PC-3 (cell line): ENCODE data around the gene WDR88. TPM values are rescaled to one million over a fixed set of nuclear protein-coding genes. Genes with fewer than 3 reads are reported as not detected.

ENCODE experiments used
- ATAC-seq: fragments of 200-7000 bp; cut with Tn5 transposase; 2 replicates; pipeline ENCODE4 v1.9.1; 2020; ENCODE audit warnings: mild to moderate bottlenecking, moderate library complexity
- BruUV-seq: library from RNA; stranded (reverse); fragments of 400-500 nt; replicated peaks from 2 replicates; lab custom pipeline; 2021; lab: Mats Ljungman, UMichigan
- CTCF ChIA-PET: fragments of 300-600 bp; sonication (Branson Sonifier 250); formaldehyde crosslinking; loops from one replicate; lab custom pipeline; 2022; ENCODE audit warnings: antibody characterized with exemption; lab: Charles Lee
- POLR2A ChIA-PET: fragments of 300-600 bp; sonication (Branson Sonifier 250); formaldehyde crosslinking; loops from one replicate; lab custom pipeline; 2022; ENCODE audit warnings: antibody characterized with exemption; ENCODE audit not compliant: unreplicated experiment; lab: Charles Lee
- DNase-seq: peaks from one replicate; pipeline ENCODE4 v3.0.0-alpha.2; 2015
- H2AFZ ChIP-seq: fragments of 300-600 bp; sonication (generic); 2 replicates; pipeline ENCODE4 v1.6.0; 2016; ENCODE audit warnings: antibody characterized with exemption, low read length
- H3F3A ChIP-seq: fragments of 300-600 bp; sonication (generic); one replicate; pipeline ENCODE4 v1.6.0; 2017; ENCODE audit warnings: antibody characterized with exemption, low read length, control low read depth, mild to moderate bottlenecking; ENCODE audit not compliant: unreplicated experiment
- H3K27ac ChIP-seq: fragments of 300-600 bp; sonication (generic); 2 replicates; pipeline ENCODE4 v1.5.1; 2016; ENCODE audit warnings: mild to moderate bottlenecking, low read length
- H3K27me3 ChIP-seq: fragments of 300-600 bp; sonication (generic); 2 replicates; pipeline ENCODE4 v1.6.1; 2016; ENCODE audit warnings: low read length, mixed read lengths
- H3K36me3 ChIP-seq: fragments of 300-600 bp; sonication (generic); 2 replicates; pipeline ENCODE4 v1.6.1; 2016; ENCODE audit warnings: low read depth, mixed run types, low read length, mixed read lengths
- H3K4me1 ChIP-seq: fragments of 300-600 bp; sonication (generic); 2 replicates; pipeline ENCODE4 v1.5.1; 2016; ENCODE audit warnings: low read length; ENCODE audit not compliant: insufficient read depth
- H3K4me2 ChIP-seq: fragments of 300-600 bp; sonication (generic); 2 replicates; pipeline ENCODE4 v1.6.0; 2016; ENCODE audit warnings: low read length
- H3K4me3 ChIP-seq: fragments of 300-600 bp; sonication (generic); 2 replicates; pipeline ENCODE4 v1.5.1; 2016; ENCODE audit warnings: mild to moderate bottlenecking, low read length, mixed read lengths
- H3K79me2 ChIP-seq: fragments of 300-600 bp; sonication (generic); 2 replicates; pipeline ENCODE4 v1.6.1; 2017; ENCODE audit warnings: low read length, mixed read lengths
- H3K9ac ChIP-seq: fragments of 300-600 bp; sonication (generic); 2 replicates; pipeline ENCODE4 v1.6.0; 2016; ENCODE audit warnings: mild to moderate bottlenecking, low read length
- H3K9me2 ChIP-seq: fragments of 300-600 bp; sonication (generic); replicated peaks from 2 replicates; pipeline ENCODE4 v1.6.1; 2016; ENCODE audit warnings: mixed run types, low read length, mixed read lengths
- H3K9me3 ChIP-seq: fragments of 300-600 bp; sonication (generic); 2 replicates; pipeline ENCODE4 v1.6.1; 2016; ENCODE audit warnings: low read length, mixed read lengths
- H4K20me1 ChIP-seq: fragments of 300-600 bp; sonication (generic); 2 replicates; pipeline ENCODE4 v1.6.1; 2016; ENCODE audit warnings: low read length, mixed read lengths
- CTCF ChIP-seq: fragments of 300-600 bp; sonication (generic); conservative IDR thresholded peaks from 2 replicates; pipeline ENCODE4 v1.5.1; 2017; ENCODE audit warnings: antibody characterized with exemption, low read depth, mild to moderate bottlenecking, low read length
- EZH2 ChIP-seq: fragments of 300-600 bp; sonication (generic); IDR thresholded peaks from one replicate; pipeline ENCODE4 v1.6.1; 2017; ENCODE audit warnings: antibody characterized with exemption, mild to moderate bottlenecking, low read length; ENCODE audit not compliant: unreplicated experiment
- EZH2phosphoT487 ChIP-seq: fragments of 300-600 bp; sonication (generic); IDR thresholded peaks from 2 replicates; pipeline ENCODE4 v1.6.1; 2018; ENCODE audit warnings: mild to moderate bottlenecking, antibody characterized with exemption, low read length, borderline replicate concordance
- intact Hi-C: fragments of 100-400 bp; cut with micrococcal nuclease; formaldehyde crosslinking; loops from 2 replicates; pipeline ENCODE4 v1.9.0; 2023
- total RNA-seq: library from RNA; depleted of rRNA; stranded (reverse); fragments of >200 nt; gene quantifications from 2 replicates; pipeline ENCODE4 v1.2.3, GENCODE V29; 2014

Gene WDR88
- total RNA-seq, 1 experiment from 2014 or later = not detected

- no peaks in the 10 kb centered on the region for H3K27me3 ChIP-seq
- no peak overlapping the region for H3K27ac ChIP-seq
- no peak overlapping the region for H3K9ac ChIP-seq
- ChIA-PET POLR2A (no interaction called here), CTCF (no interaction called here)
- no peak overlapping the region for H2AFZ ChIP-seq
- no peaks in the 10 kb centered on the region for H4K20me1 ChIP-seq
- no peaks in the 10 kb centered on the region for H3F3A ChIP-seq
- no peaks in the 10 kb centered on the region for H3K36me3 ChIP-seq
- no peak overlapping the region for H3K4me2 ChIP-seq
- intact Hi-C loops = no loop called here
- H3K79me2 ChIP-seq = peaks cover 9% of the 10 kb centered on the region
- H3K9me2 ChIP-seq = no peaks in the 10 kb centered on the region
- no peaks in the 10 kb centered on the region for H3K9me3 ChIP-seq
- DNase-seq (no peak), ATAC-seq (no peak)
- H3K4me3 ChIP-seq = no peak overlapping the region
- H3K4me1 ChIP-seq = peaks cover 6% of the 10 kb centered on the region; the same call in 1 of the 2 replicates
- TF ChIP-seq EZH2phosphoT487 (no peak), CTCF (no peak), EZH2 (no peak)
- no TSS peak for BruUV-seq
Measured at GRCh38 chr19:33086955-33087354, 45.0 kb upstream of the WDR88 start.

- Histone ChIP-seq H3K36me3 (no peaks in the 10 kb centered on the region; the same call in 1 of the 2 replicates), H3K79me2 (no peaks in the 10 kb centered on the region), H3F3A (no peaks in the 10 kb centered on the region), H3K9me3 (no peaks in the 10 kb centered on the region), H3K9ac (no peak overlapping the region), H3K9me2 (no peaks in the 10 kb centered on the region), H3K4me2 (no peak overlapping the region), H4K20me1 (no peaks in the 10 kb centered on the region), H3K4me1 (no peaks in the 10 kb centered on the region), H3K4me3 (no peak overlapping the region), H3K27ac (no peak overlapping the region), H3K27me3 (no peaks in the 10 kb centered on the region), H2AFZ (no peak overlapping the region)
- ATAC-seq (no peak), DNase-seq (no peak)
- CTCF ChIA-PET = no interaction called here
- BruUV-seq = no TSS peak
- intact Hi-C loops = no loop called here
- POLR2A ChIA-PET = no interaction called here
- TF ChIP-seq EZH2phosphoT487 (no peak), EZH2 (no peak), CTCF (no peak)
Measured at GRCh38 chr19:33089010-33089409, 42.9 kb upstream of the WDR88 start.

- H3F3A ChIP-seq = no peaks in the 10 kb centered on the region
- no peaks in the 10 kb centered on the region for H4K20me1 ChIP-seq
- ChIA-PET CTCF (no interaction called here), POLR2A (no interaction called here)
- H3K27me3 ChIP-seq = no peaks in the 10 kb centered on the region
- no peaks in the 10 kb centered on the region for H3K4me1 ChIP-seq
- H3K4me3 ChIP-seq = no peak overlapping the region
- H3K9ac ChIP-seq = no peak overlapping the region
- H2AFZ ChIP-seq = no peak overlapping the region
- H3K27ac ChIP-seq = no peak overlapping the region
- H3K9me2 ChIP-seq = no peaks in the 10 kb centered on the region
- no peaks in the 10 kb centered on the region for H3K79me2 ChIP-seq
- H3K9me3 ChIP-seq = no peaks in the 10 kb centered on the region
- no peak for DNase-seq
- ATAC-seq = no peak
- no peak for TF ChIP-seq EZH2
- TF ChIP-seq CTCF = no peak
- no peak for TF ChIP-seq EZH2phosphoT487
- BruUV-seq = no TSS peak
- intact Hi-C loops = no loop called here
- H3K36me3 ChIP-seq = no peaks in the 10 kb centered on the region; the same call in 1 of the 2 replicates
- no peak overlapping the region for H3K4me2 ChIP-seq
Measured at GRCh38 chr19:33090179-33090578, 41.7 kb upstream of the WDR88 start.
